GM23248 (cell line): ENCODE data around the gene ASCL2.

ENCODE experiments used
- EZH2 ChIP-seq: fragments of 200-600 bp; sonication (generic); IDR thresholded peaks from 2 replicates; pipeline ENCODE4 v1.6.1; 2018; ENCODE audit warnings: antibody characterized with exemption, mild to moderate bottlenecking; ENCODE audit not compliant: insufficient read depth, poor library complexity, severe bottlenecking
- EZH2phosphoT487 ChIP-seq: fragments of 200-600 bp; sonication (generic); IDR thresholded peaks from 2 replicates; pipeline ENCODE4 v1.6.1; 2018; ENCODE audit warnings: antibody characterized with exemption, moderate library complexity, mild to moderate bottlenecking, low read depth; ENCODE audit not compliant: insufficient read depth

DNA sequence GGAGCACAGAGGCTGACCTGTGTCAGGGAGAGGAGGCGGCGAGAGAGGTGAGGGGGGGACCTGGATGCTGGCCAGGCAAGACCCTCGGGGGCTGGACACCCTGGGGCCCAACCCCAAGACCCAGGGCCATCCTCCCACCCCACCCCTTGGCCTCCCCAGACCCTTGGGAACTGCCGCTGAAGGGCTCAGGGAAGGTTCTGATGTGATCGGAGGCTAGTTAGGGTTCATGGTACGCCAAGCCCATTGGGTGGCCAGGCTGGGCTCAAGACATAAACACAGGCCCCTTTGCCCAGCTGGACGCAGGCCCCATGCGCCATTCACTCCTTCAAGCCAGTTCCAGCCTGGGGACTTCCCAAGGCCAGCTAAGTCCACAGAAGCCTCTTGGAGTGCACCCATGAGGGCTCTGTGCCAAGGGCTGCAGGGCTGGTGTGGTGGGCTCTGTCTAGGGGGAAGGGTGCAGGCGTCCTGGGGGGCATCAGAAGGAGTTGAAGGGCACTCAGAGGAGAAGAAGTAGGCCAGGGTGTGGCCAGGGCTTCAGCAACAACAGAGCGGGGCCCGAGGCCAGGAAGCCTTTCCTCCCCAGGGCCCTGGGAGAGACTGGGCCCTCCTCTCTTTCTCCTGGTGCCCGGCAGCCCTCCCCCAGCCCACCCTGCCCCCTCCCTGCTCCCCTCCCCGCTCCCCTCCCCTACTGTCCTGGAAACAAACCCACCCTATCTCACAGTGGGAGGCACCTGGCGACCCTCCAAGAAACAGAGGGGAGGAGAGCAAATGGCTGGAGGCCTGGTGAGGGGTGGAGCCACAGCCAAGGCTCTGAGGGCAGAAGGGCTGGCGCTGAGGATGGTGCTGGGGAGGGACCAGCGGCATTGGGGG, 44.4 kb upstream of the ASCL2 start:
- TF ChIP-seq EZH2phosphoT487 (no peak), EZH2 (no peak)
